IgD-negative memory B cell (primary cell): ENCODE data around the gene PLEKHA6. TPM values are rescaled to one million over a fixed set of nuclear protein-coding genes. Genes with fewer than 3 reads are reported as not detected.

Experiments
- H3K27ac Mint-ChIP-seq, 3 donors: one replicate each; pipeline ENCODE4 v1.8.0; 2020 to 2022; ENCODE audit warnings: mild to moderate bottlenecking in 3 of 3, mixed read lengths in 3 of 3, moderate library complexity in 1 of 3
- H3K27me3 Mint-ChIP-seq: one replicate; pipeline ENCODE4 v1.8.0; 2021; ENCODE audit warnings: mixed read lengths
- H3K36me3 Mint-ChIP-seq: one replicate; pipeline ENCODE4 v1.8.0; 2020; ENCODE audit warnings: mild to moderate bottlenecking, mixed read lengths
- H3K4me1 Mint-ChIP-seq, 3 donors: one replicate each; pipeline ENCODE4 v1.8.0; 2020 to 2022; ENCODE audit warnings: mixed read lengths in 3 of 3, mild to moderate bottlenecking in 1 of 3
- H3K4me3 Mint-ChIP-seq, 4 donors: one replicate each; pipeline ENCODE4 v1.8.0; 2020 to 2022; ENCODE audit warnings: mild to moderate bottlenecking in 4 of 4, mixed read lengths in 4 of 4, moderate library complexity in 3 of 4
- H3K9me3 Mint-ChIP-seq, 3 donors: one replicate each; pipeline ENCODE4 v1.8.0; 2020 to 2021; ENCODE audit warnings: mixed read lengths in 3 of 3, mild to moderate bottlenecking in 1 of 3
- polyA plus RNA-seq: library from polyadenylated mRNA; unstranded; fragments of 300-500 nt; fragmentation: Illumina TruSeq; gene quantifications from one replicate; pipeline ENCODE4 v1.2.3, GENCODE V29; 2021

PLEKHA6 gene
- polyA plus RNA-seq, 1 donor from 2014 or later, result 0.11 TPM

DNA sequence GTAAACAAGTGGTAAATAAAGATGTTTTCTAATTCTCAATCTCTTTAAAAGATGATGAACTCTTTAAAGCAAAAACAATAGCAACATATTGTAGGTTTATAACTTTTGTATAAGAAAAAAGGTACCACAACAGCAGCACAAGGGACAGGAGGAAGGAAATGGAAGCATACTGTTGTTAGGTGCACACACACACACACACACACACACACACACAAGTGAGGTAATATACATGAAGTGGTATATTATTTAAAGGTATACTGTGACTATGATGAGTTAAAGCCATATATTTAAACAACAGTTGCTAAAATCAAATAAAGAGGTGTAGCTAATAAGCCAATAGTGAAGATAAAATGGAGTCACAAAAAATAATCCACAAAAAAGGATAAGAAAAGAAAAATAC, 31.9 kb upstream of the PLEKHA6 start:
- peaks cover 2% of the 10 kb centered on the region for H3K36me3 Mint-ChIP-seq
- no peak overlapping the region for H3K27ac Mint-ChIP-seq
- H3K4me3 Mint-ChIP-seq, result no peak overlapping the region
- peaks cover 0 to 7% (median 4%) of the 10 kb centered on the region in 3 donors for H3K4me1 Mint-ChIP-seq
- H3K9me3 Mint-ChIP-seq, result no peaks in the 10 kb centered on the region
- H3K27me3 Mint-ChIP-seq, result no peaks in the 10 kb centered on the region

DNA sequence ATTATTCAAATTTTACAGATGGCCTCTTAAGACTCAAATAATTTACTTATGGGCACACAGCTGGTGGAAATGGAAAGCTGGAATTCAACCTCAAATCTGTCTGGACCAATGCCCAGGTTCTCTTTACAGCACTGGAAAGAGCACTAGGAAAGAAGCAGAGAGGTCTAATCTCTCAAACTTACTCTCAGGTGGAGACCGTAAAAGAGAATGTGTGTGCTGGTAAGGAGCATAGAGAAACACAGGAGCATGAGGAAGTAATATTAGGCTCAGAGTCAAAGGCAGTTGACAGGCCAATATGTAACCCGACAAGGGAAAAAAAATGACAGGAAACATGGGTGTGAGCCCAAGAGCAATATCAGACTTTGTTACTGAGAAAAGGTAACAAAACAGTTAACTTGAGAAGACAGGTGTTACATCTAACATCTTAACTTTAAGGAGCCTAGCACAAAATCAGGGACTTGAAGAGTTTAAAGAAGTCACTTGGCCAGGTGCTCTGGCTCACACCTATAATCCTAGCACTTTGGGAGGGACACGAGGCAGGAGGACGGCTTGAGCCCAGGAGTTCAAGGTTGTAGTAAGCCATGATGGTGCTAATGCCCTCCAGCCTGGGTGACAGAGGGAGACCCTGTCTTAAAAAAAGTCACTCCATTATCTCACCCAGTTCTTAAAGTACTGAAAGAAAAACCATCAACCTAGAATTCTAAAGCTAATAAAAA, 31.2 kb upstream of the PLEKHA6 start:
- Mint-ChIP-seq H3K4me3 (no peak overlapping the region), H3K27me3 (no peaks in the 10 kb centered on the region), H3K4me1 (peaks cover 0 to 7% (median 4%) of the 10 kb centered on the region in 3 donors), H3K27ac (peak overlapping the region in 1 of 3 donors; percentile 75), H3K9me3 (no peaks in the 10 kb centered on the region), H3K36me3 (peaks cover 2% of the 10 kb centered on the region)

DNA sequence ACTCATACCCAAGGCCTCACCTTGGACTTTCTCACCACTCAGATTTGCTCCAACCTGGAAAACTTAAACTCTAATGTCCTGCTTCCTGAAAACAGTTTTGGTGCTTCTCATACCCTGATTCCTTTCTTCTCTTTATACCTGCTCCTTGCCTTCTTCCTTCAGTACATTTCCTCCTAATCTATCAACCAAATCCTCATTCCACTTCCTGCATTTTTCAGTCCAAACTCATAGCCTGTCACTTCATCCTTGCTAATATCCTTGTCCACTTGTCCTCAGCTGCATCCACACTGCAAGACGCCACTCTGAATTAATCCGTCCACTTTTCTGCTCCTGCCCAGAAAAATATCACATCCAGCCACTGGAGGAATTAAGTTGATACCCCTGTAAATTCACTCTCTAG, 26.0 kb upstream of the PLEKHA6 start:
- Mint-ChIP-seq H3K36me3 (no peaks in the 10 kb centered on the region), H3K4me1 (peaks cover 0 to 2% (median 2%) of the 10 kb centered on the region in 3 donors)

DNA sequence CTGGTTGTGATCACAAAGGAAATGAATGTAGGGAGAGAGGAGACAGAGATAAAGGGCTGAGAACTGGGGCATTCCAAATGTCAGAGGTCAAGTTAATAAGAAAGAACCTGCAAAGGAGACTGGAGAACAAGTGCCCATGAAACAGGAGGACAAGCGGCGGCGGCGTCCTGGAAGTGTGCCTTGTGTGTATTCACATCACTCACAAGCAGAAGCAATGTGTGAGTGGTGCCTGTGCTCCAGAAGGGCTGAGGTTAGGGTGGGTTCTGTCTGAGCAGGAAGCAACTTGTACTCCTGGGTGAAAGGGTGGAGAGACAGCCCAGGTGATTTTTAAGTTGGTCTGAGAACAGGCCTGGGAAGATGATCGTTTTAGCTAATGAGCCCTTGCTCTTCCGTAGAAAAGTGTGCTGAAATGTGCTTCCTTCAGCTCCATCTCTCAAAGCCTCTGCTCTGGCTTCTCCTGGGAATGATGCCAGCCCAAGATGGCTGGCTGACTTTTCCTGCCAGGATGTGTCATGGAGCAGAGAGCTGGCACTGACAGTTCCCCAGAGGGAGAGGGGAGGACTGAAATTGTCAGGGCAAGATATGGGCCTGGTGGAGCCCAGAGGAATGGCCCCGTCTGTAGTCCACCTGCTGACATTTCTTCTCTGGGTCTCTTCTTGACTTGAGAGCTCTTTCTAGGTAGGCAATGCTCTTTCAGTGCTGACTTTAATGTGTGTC, 25.1 kb upstream of the PLEKHA6 start:
- H3K27me3 Mint-ChIP-seq, result peaks cover 17% of the 10 kb centered on the region
- H3K36me3 Mint-ChIP-seq, result no peaks in the 10 kb centered on the region
- no peak overlapping the region for H3K27ac Mint-ChIP-seq
- H3K9me3 Mint-ChIP-seq, result no peaks in the 10 kb centered on the region
- peaks cover 0 to 2% (median 0%) of the 10 kb centered on the region in 3 donors for H3K4me1 Mint-ChIP-seq
- no peak overlapping the region for H3K4me3 Mint-ChIP-seq

More for the DNA sequence above, 26.0 kb upstream of the PLEKHA6 start:
- Mint-ChIP-seq H3K27me3 (peaks cover 8% of the 10 kb centered on the region), H3K27ac (no peak overlapping the region), H3K4me3 (no peak overlapping the region), H3K9me3 (no peaks in the 10 kb centered on the region)

DNA sequence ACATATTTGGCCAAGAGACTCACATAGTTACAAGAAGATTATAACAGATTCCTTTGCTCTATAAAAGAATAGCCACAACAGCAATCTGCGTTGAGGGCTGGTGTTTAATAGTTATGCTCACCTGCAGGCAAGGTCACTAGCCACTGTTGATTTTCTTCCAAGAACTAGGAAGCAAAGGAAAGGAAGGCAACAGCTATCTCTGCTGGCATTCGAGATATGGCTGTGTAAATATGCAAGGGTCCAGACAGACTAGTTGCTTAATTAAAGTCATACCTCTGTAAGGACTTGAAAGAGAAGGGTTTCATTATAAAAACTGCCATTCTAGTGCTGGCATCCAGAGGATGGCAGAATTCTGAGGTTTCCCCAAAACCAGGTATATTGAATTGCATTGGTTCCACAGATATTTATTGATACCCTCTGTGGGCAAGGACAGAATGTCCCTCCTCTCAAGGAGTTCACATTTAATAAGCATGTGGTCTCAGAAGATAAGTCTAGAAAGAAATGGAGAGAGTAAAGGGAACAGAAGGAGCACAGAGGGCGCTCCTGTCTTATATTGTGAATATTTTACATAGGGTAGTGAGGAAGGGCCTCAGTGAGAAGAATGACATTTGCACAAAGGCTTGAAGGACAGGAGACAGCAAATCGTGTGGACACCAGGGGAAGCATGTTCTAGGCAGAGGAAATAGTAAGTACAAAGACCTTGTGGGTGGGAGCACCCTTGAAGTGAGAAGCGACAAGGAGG, 23.6 kb upstream of the PLEKHA6 start:
- peaks cover 25% of the 10 kb centered on the region for H3K27me3 Mint-ChIP-seq
- peaks cover 1 to 4% (median 3%) of the 10 kb centered on the region in 3 donors for H3K4me1 Mint-ChIP-seq
- no peaks in the 10 kb centered on the region for H3K9me3 Mint-ChIP-seq
- no peaks in the 10 kb centered on the region for H3K36me3 Mint-ChIP-seq
- no peak overlapping the region for H3K27ac Mint-ChIP-seq
- no peak overlapping the region for H3K4me3 Mint-ChIP-seq

DNA sequence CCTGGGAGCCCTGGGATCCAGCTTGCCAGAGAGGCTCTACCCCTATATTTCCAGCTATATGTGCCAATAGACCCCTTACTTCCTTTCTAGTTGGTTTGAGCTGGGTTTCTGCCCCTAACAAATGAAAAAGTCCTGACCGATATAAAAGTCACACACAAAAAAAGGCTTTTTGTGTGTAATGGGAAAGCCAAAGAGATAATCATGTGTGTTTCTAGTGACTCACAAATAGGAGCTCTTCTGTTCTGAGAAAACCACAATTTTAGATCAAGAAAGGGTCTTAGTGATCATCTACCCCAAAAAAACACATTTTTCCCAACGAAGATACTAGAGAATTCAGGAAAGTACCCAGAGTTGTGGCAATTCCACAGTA, 23.0 kb upstream of the PLEKHA6 start:
- Mint-ChIP-seq H3K27me3 (peaks cover 28% of the 10 kb centered on the region), H3K4me1 (peaks cover 4 to 9% (median 7%) of the 10 kb centered on the region in 3 donors), H3K4me3 (no peak overlapping the region), H3K9me3 (no peaks in the 10 kb centered on the region), H3K27ac (no peak overlapping the region), H3K36me3 (no peaks in the 10 kb centered on the region)

DNA sequence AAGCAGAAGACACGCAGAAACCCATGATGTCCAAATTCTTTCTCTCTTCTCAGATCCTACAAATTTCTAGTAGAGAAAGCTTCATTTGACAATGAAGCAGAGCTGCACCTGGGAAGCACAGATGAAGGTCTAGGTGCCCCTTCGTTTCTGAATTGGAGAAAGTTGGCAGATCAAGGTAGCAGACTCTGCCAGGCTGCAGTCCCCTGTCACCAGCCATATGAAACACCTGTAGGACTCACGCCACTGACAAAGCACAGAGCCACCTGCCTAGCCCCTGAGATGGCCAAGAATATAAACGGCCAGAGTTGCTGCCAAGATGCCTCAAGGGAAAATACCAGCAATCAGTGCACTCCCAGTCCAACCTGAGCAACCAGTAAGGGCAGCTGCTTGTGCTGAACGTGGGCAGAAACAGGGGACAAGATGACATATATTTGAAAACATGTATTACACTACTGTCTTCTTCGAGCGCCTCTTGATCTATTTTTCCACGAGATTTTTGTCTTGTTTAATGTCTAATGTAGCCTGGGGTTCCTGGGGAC, 20.6 kb upstream of the PLEKHA6 start:
- Mint-ChIP-seq H3K4me3 (peak overlapping the region in 2 of 4 donors; percentile 28 to 43), H3K27me3 (peaks cover 38% of the 10 kb centered on the region), H3K27ac (no peak overlapping the region), H3K4me1 (peaks cover 4 to 11% (median 11%) of the 10 kb centered on the region in 3 donors), H3K9me3 (no peaks in the 10 kb centered on the region), H3K36me3 (no peaks in the 10 kb centered on the region)

DNA sequence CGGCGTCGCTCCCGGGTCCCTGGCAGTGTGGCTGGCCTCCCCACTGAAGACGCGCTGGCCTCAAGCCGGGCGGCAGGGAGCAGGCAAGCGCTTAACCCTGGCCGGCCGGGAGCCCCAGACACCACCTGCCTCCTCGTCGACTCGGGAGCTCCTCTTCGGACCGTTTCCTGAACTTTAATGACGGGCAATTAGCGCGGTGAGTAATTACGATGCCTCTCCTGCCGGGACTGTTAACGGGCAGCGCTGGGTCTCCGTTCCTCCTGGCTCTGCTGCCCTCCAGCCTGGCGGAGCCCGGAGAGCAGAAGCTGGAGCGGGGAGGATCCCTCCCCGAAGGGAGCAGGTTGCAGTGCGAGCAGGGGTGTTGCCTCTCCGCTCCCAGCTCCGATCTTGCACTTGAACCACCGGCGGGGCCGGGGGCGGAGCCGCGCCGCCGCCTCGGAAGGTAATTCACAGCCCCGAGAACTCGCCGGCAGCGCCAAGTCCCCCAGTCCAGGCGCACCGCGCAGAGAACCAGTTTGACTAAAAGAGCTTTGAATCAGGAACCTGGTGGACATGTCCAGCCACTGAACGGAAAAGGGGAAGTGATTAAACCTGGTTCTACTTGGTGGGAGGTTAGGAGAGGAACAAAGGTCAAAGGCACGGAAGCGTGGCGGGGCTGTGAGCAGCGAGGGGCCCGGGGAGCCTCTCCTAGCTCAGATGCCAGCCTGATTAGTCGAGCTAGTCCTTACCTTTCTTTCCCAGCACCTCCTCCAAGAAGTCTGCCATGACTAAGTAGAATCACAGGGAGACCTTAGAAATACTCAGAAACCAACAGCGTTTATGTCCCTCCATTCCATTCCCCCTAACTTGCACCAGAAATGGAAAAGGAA, 18.3 kb upstream of the PLEKHA6 start:
- Mint-ChIP-seq H3K27ac (peak overlapping the region in 1 of 3 donors; percentile 69), H3K27me3 (peaks cover 38% of the 10 kb centered on the region), H3K4me1 (peaks cover 4 to 11% (median 11%) of the 10 kb centered on the region in 3 donors), H3K9me3 (no peaks in the 10 kb centered on the region), H3K4me3 (peak overlapping the region; percentile 42 to 95 (median 80)), H3K36me3 (no peaks in the 10 kb centered on the region)

DNA sequence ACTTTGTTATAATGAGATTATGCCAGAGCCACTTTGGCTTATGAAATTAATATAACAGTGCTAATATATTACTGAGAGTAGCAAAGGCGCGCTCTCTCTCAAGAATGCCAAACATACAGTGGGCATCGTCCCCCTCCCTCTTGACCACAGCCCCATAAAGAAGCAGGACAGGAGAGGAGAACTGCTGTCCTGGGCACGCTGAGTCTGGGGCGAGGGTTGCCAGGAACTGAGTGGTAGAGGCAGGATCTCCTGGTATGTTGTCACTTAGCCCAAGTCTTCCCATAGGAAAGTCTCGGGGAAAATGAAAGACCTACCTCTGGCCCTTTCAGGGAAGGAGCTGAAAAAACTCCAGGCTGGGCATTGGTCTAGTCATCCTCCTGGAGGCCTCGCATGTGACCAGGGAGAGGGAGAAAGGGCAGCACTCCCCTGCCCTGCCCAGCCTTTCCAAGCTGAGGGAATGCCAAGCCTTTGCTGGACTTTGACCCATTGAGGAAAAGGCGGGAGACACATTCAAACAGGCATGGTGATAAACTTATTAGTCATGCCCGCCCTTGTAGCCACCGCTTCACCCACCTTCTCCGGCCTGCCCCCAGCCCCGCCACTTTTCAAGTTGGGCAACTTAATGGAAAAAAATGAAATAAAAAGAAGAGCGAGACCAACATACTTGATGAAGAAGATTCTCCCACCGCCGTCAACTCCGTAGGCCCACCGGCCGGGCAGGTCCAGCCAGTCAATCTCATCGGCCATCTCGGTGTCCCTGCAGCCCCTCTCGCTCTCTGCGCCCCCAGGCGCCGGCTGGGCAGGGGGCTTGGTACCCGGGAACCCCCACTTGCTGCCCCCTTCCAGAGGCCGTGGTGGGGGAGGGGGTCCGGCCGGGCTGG, 17.4 kb upstream of the PLEKHA6 start:
- Mint-ChIP-seq H3K9me3 (no peaks in the 10 kb centered on the region), H3K36me3 (no peaks in the 10 kb centered on the region), H3K27ac (peak overlapping the region in 1 of 3 donors; percentile 25), H3K27me3 (peaks cover 38% of the 10 kb centered on the region), H3K4me3 (peak overlapping the region in 3 of 4 donors; percentile 18 to 83 (median 83)), H3K4me1 (peaks cover 4 to 11% (median 11%) of the 10 kb centered on the region in 3 donors)

DNA sequence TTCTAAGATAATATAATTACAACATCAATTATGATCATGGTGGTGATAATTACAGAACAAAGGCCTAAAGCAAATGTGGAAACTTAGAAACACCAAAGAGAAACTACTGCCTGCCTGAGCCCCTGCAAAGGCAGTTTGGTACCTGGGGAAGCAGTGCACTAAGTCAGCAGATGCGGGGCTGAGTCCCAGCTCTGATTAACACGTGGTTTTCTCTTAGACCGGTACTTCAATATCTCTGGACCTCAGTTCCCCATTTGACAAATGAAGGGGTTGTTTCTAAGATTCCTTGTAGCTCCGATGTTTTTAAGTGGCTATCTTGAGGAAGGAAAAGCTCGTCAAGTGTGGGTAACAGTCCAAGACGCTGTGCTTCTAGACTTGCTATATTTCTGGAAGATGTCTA, 16.7 kb upstream of the PLEKHA6 start:
- H3K27ac Mint-ChIP-seq, result no peak overlapping the region
- peaks cover 34% of the 10 kb centered on the region for H3K27me3 Mint-ChIP-seq
- no peaks in the 10 kb centered on the region for H3K9me3 Mint-ChIP-seq
- H3K4me3 Mint-ChIP-seq, result peak overlapping the region in 2 of 4 donors; percentile 4 to 18
- no peaks in the 10 kb centered on the region for H3K36me3 Mint-ChIP-seq
- peaks cover 4 to 11% (median 9%) of the 10 kb centered on the region in 3 donors for H3K4me1 Mint-ChIP-seq

DNA sequence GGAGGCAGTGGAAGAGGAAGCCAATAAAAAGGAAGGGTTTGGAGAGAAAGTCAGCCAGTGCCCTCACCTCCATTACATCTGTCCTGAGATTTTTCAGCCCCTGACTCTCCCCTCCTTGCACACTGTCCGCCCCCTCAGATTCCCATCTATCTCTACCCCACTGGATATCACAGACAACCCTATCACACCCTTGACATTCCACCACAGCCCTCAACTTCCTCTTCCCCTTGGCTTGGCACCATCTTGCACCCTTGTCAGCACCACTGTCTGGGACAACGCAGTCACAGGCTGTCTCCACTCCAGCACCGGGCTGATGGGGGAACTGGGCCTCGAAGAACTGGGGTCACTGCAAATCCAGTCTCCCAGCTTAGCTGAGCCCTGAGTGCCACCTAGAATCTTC, 14.2 kb upstream of the PLEKHA6 start:
- H3K36me3 Mint-ChIP-seq, result no peaks in the 10 kb centered on the region
- H3K9me3 Mint-ChIP-seq, result no peaks in the 10 kb centered on the region
- peaks cover 17% of the 10 kb centered on the region for H3K27me3 Mint-ChIP-seq
- H3K4me3 Mint-ChIP-seq, result no peak overlapping the region
- no peak overlapping the region for H3K27ac Mint-ChIP-seq
- H3K4me1 Mint-ChIP-seq, result peaks cover 4 to 11% (median 9%) of the 10 kb centered on the region in 3 donors

DNA sequence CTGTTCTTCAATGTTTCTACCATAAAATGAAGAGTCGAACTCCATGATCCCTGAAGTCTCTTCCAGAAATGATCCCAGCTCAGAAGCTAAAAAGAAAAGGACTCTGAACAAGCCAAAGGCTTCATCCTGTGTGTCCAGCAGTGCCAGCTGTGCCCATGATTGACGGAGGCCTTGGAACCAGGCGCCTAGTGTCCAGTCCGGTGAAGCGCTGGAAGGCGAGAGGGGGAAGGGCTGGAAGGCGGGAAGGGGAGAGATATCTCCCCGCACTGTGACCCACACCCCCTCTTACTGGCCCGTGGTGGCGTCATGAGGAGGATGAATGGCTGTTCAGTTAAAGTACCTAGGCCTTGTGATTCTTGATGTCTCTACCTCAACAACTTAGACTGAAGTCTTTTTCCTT, 10.4 kb upstream of the PLEKHA6 start:
- no peaks in the 10 kb centered on the region for H3K36me3 Mint-ChIP-seq
- no peak overlapping the region for H3K4me3 Mint-ChIP-seq
- peaks cover 0 to 8% (median 0%) of the 10 kb centered on the region in 3 donors for H3K4me1 Mint-ChIP-seq
- peaks cover 5% of the 10 kb centered on the region for H3K27me3 Mint-ChIP-seq
- H3K9me3 Mint-ChIP-seq, result no peaks in the 10 kb centered on the region
- peak overlapping the region in 1 of 3 donors; percentile 18 for H3K27ac Mint-ChIP-seq

DNA sequence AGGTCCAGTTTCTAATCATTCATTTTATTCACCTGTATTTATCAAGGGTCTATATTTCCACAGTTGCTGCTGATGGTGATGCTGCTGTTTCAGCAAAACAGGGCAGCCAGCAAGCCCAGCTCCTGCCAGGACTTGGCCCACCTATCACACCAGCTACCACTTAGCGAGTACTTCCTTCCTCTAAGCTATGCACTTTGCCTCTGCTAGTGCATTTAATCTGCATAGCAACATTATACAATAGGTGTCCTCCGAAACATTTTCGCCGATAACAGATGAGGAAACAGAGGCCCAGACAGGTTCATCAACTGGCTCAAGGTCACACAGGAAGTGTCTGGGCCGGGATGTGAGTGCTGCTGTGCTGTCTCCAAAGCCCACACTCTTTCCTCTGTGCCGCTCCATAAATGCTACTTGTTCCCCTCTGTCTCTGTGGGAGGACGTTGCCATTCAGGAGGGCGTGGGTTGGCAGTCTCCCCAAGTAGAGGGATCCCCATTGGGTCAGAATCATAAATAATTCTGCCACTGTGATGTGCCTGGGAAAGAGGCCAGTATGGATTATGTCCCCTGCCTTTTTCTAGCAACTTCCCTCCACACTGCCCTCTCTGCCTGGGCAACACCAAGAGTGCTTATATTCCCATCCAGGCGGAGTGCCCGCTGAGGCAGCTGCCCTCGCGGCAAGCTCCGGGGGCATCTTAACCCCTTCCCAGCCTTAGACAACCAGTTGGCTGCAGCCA, 9.4 kb upstream of the PLEKHA6 start:
- H3K9me3 Mint-ChIP-seq, result no peaks in the 10 kb centered on the region
- H3K36me3 Mint-ChIP-seq, result no peaks in the 10 kb centered on the region
- H3K4me3 Mint-ChIP-seq, result no peak overlapping the region
- H3K27ac Mint-ChIP-seq, result no peak overlapping the region
- H3K27me3 Mint-ChIP-seq, result peaks cover 8% of the 10 kb centered on the region
- peaks cover 0 to 8% (median 0%) of the 10 kb centered on the region in 3 donors for H3K4me1 Mint-ChIP-seq
